K562 (cell line): ENCODE measurements around the gene NME2. TPM values are rescaled to one million over a fixed set of nuclear protein-coding genes. Genes with fewer than 3 reads are reported as not detected.

Source experiments
- CEBPG ChIP-seq, 3 experiments: fragments of 200-800 bp in 1 of 3; sonication (Bioruptor generic) in 1 of 3; sonication (generic) in 1 of 3; formaldehyde crosslinking in 1 of 3; IDR thresholded peaks in 2 of 3; conservative IDR thresholded peaks in 1 of 3; 2 replicates each; pipeline versions ENCODE4 v1.6.1 to v1.8.0; 2016 to 2022; ENCODE audit warnings: missing compliant biosample characterization in 2 of 3, missing genetic modification characterization in 2 of 3, mild to moderate bottlenecking in 1 of 3, missing genetic modification reagents in 1 of 3
- EP400 ChIP-seq: fragments of 450-650 bp; IDR thresholded peaks from 2 replicates; pipeline ENCODE4 v1.6.1; 2017; ENCODE audit warnings: antibody characterized with exemption, mild to moderate bottlenecking, moderate library complexity
- MAZ ChIP-seq, 2 experiments: fragments of 450-650 bp in 1 of 2; sonication (generic) in 1 of 2; formaldehyde crosslinking; IDR thresholded peaks in 1 of 2; conservative IDR thresholded peaks in 1 of 2; 2 replicates each; pipeline versions ENCODE4 v1.4.0 to v1.5.0; 2020; ENCODE audit warnings: mild to moderate bottlenecking in 1 of 2, missing genetic modification reagents in 1 of 2
- MBD2 ChIP-seq: sonication (generic); IDR thresholded peaks from 2 replicates; pipeline ENCODE4 v1.6.1; 2016; ENCODE audit warnings: low read depth, borderline replicate concordance
- MGA ChIP-seq: fragments of 450-650 bp; IDR thresholded peaks from 2 replicates; pipeline ENCODE4 v1.6.1; 2016; ENCODE audit warnings: mild to moderate bottlenecking, moderate library complexity
- NBN ChIP-seq: fragments of 450-650 bp; IDR thresholded peaks from 2 replicates; pipeline ENCODE4 v1.6.1; 2016; ENCODE audit warnings: low read depth, mild to moderate bottlenecking
- POLR2A ChIP-seq: fragments of 450-650 bp; conservative IDR thresholded peaks from 2 replicates; pipeline ENCODE4 v1.6.1; 2016
- ZBTB7A ChIP-seq: IDR thresholded peaks from 2 replicates; pipeline ENCODE4 v1.6.1; 2011; ENCODE audit warnings: low read depth, mild to moderate bottlenecking, low read length, moderate library complexity, borderline replicate concordance; ENCODE audit not compliant: control insufficient read depth
- ZNF551 ChIP-seq: fragments of 250-450 bp; sonication (Bioruptor Pico); IDR thresholded peaks from 2 replicates; pipeline ENCODE4 v1.5.0; 2021; ENCODE audit warnings: mild to moderate bottlenecking, moderate library complexity
- polyA plus RNA-seq, 8 experiments: library from polyadenylated mRNA; depleted of rRNA in 4 of 8; stranded (reverse) in 5 of 8; unstranded in 3 of 8; fragments of >200 nt; fragmentation: Nextera tagmentation in 2 of 8; fragmentation: Illumina TruSeq in 1 of 8; extraction: Ambion mirVana in 2 of 8; extraction: Trizol in 1 of 8; gene quantifications; 2 replicates each; pipeline versions ENCODE4 v1.2.1 to v1.2.3, GENCODE V29; 2011 to 2014; ENCODE audit warnings: inconsistent platforms in 1 of 8, missing spikeins in 1 of 8
- total RNA-seq, 7 experiments: library from RNA; depleted of rRNA in 6 of 7; stranded (reverse); fragments of >200 nt in 6 of 7; fragmentation: Illumina TruSeq in 2 of 7; extraction: Trizol in 2 of 7; gene quantifications; 2 replicates each; pipeline versions ENCODE4 v1.2.1 to v1.2.3, GENCODE V29; 2011 to 2021; ENCODE audit warnings: low replicate concordance in 1 of 7

NME2 gene
- total and polyA plus RNA-seq, 9 of the 15 experiments (the other 6 are each of a cell fraction or from before 2014, with no cell fraction given) = 684 to 1,202 (median 924) TPM

- TF ChIP-seq MGA = no peak; the same call in none of the 2 replicates
- peak; percentile 98 for TF ChIP-seq ZBTB7A
- peak; percentile 25; the same call in 1 of the 2 replicates for TF ChIP-seq NBN
- TF ChIP-seq MAZ (CRISPR knock-in tag; conservative IDR thresholded peaks at IDR 0.05 in 1 of 2, IDR thresholded peaks at IDR 0.05 in 1 of 2) = peak; percentile 9 to 79; a peak in 2 of 4 replicates
- TF ChIP-seq EP400 = peak; percentile 66; the same call in 1 of the 2 replicates
- no peak for TF ChIP-seq MBD2
- peak; percentile 46; the same call in 1 of the 2 replicates for TF ChIP-seq POLR2A
- TF ChIP-seq CEBPG (CRISPR knock-in tag; IDR thresholded peaks at IDR 0.05) = 0 out of 2 replicates have a peak, but pooled peaks have one; percentile 29
- TF ChIP-seq CEBPG (tag; conservative IDR thresholded peaks at IDR 0.05 in 1 of 2, IDR thresholded peaks at IDR 0.05 in 1 of 2) = no peak
- no peak for TF ChIP-seq ZNF551 (CRISPR knock-in tag)
These were observed 1.0 kb downstream of the NME2 start (continued) for GRCh38 chr17:51166987-51167931.
